ENCODE results near the gene SRRM5. TPM values are rescaled to one million over a fixed set of nuclear protein-coding genes. Genes with fewer than 3 reads are reported as not detected.
A peak's percentile ranks its signal among the peaks of the same experiment; 100 is the strongest.

Gene SRRM5
- total and polyA plus RNA-seq, 2 of the 13 experiments (the other 11 are each of a cell fraction or from before 2014, with no cell fraction given): 0.11 to 0.16 TPM

GRCh38 chr19:43595999-43596841, 15.7 kb upstream of the SRRM5 start, which contains the start of the genes IRGQ and ZNF576 (continued):
- no peak for TF ChIP-seq ZSCAN22 (CRISPR knock-in tag; IDR thresholded peaks at IDR 0.05)
- TF ChIP-seq, protein P1, sequence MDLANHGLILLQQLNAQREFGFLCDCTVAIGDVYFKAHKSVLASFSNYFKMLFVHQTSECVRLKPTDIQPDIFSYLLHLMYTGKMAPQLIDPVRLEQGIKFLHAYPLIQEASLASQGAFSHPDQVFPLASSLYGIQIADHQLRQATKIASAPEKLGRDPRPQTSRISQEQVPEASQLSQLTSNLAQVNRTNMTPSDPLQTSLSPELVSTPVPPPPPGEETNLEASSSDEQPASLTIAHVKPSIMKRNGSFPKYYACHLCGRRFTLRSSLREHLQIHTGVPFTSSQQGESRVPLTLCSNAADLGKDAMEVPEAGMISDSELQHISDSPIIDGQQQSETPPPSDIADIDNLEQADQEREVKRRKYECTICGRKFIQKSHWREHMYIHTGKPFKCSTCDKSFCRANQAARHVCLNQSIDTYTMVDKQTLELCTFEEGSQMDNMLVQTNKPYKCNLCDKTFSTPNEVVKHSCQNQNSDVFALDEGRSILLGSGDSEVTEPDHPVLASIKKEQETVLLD (CRISPR knock-in tag; IDR thresholded peaks at IDR 0.05; ENCODE audit: low read depth): peak; percentile 89
- peak; percentile 75 for TF ChIP-seq POLR2AphosphoS5 (IDR thresholded peaks at IDR 0.05; ENCODE audit: low read depth, low read length)
- no peak for TF ChIP-seq ZNF563 (CRISPR knock-in tag; IDR thresholded peaks at IDR 0.05)
- TF ChIP-seq, protein P2, sequence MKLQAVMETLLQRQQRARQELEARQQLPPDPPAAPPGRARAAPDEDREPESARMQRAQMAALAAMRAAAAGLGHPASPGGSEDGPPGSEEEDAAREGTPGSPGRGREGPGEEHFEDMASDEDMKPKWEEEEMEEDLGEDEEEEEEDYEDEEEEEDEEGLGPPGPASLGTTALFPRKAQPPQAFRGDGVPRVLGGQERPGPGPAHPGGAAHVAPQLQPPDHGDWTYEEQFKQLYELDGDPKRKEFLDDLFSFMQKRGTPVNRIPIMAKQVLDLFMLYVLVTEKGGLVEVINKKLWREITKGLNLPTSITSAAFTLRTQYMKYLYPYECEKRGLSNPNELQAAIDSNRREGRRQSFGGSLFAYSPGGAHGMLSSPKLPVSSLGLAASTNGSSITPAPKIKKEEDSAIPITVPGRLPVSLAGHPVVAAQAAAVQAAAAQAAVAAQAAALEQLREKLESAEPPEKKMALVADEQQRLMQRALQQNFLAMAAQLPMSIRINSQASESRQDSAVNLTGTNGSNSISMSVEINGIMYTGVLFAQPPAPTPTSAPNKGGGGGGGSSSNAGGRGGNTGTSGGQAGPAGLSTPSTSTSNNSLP (IDR thresholded peaks at IDR 0.05; ENCODE audit: low read depth, low read length): peak; percentile 43; the same call in 1 of the 2 replicates
- TF ChIP-seq GMEB2 (CRISPR knock-in tag; IDR thresholded peaks at IDR 0.05; ENCODE audit: low read depth): peak; percentile 35; the same call in 1 of the 2 replicates
- no peak for TF ChIP-seq ZNF337 (CRISPR knock-in tag; IDR thresholded peaks at IDR 0.05; ENCODE audit: borderline replicate concordance, low read depth)
- TF ChIP-seq ZFP90 (CRISPR knock-in tag; IDR thresholded peaks at IDR 0.05; ENCODE audit: borderline replicate concordance): peak; percentile 25; the same call in 1 of the 2 replicates
- TF ChIP-seq ZNF564 (CRISPR knock-in tag; IDR thresholded peaks at IDR 0.05): 0 out of 2 replicates have a peak, but pooled peaks have one; percentile 55
- peak; percentile 47; the same call in 1 of the 2 replicates for TF ChIP-seq MNT (IDR thresholded peaks at IDR 0.05)
- TF ChIP-seq JUND (CRISPR knock-in tag; IDR thresholded peaks at IDR 0.05): no peak
- TF ChIP-seq ZNF839 (CRISPR knock-in tag; IDR thresholded peaks at IDR 0.05; ENCODE audit: borderline replicate concordance): no peak
- no peak for TF ChIP-seq PTBP1 (IDR thresholded peaks at IDR 0.05; ENCODE audit: low read depth, low read length, poor library complexity, severe bottlenecking)
- TF ChIP-seq, protein P3, sequence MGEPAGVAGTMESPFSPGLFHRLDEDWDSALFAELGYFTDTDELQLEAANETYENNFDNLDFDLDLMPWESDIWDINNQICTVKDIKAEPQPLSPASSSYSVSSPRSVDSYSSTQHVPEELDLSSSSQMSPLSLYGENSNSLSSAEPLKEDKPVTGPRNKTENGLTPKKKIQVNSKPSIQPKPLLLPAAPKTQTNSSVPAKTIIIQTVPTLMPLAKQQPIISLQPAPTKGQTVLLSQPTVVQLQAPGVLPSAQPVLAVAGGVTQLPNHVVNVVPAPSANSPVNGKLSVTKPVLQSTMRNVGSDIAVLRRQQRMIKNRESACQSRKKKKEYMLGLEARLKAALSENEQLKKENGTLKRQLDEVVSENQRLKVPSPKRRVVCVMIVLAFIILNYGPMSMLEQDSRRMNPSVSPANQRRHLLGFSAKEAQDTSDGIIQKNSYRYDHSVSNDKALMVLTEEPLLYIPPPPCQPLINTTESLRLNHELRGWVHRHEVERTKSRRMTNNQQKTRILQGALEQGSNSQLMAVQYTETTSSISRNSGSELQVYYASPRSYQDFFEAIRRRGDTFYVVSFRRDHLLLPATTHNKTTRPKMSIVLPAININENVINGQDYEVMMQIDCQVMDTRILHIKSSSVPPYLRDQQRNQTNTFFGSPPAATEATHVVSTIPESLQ (CRISPR knock-in tag; conservative IDR thresholded peaks at IDR 0.05): no peak
- TF ChIP-seq, protein P4, sequence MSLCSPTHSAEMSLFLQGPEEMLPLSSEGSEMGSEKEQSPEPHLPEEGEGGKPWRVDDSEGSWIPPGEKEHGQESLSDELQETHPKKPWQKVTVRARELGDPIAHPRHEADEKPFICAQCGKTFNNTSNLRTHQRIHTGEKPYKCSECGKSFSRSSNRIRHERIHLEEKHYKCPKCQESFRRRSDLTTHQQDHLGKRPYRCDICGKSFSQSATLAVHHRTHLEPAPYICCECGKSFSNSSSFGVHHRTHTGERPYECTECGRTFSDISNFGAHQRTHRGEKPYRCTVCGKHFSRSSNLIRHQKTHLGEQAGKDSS (CRISPR knock-in tag; IDR thresholded peaks at IDR 0.05; ENCODE audit: borderline replicate concordance, low read depth): no peak; the same call in 1 of the 2 replicates
- no peak for TF ChIP-seq TP53 (CRISPR knock-in tag; conservative IDR thresholded peaks at IDR 0.05)
- TF ChIP-seq ZNF343 (CRISPR knock-in tag; IDR thresholded peaks at IDR 0.05): 0 out of 2 replicates have a peak, but pooled peaks have one; percentile 32
- TF ChIP-seq REL (CRISPR knock-in tag; conservative IDR thresholded peaks at IDR 0.05): no peak

Measured in HepG2 (cell line).